Calu3 (cell line): ENCODE data around the gene C1orf21. TPM values are rescaled to one million over a fixed set of nuclear protein-coding genes. Genes with fewer than 3 reads are reported as not detected.

ENCODE experiments used
- BruUV-seq: library from RNA; stranded (reverse); fragments of 400-500 nt; replicated peaks from 2 replicates; lab custom pipeline; 2021; lab: Mats Ljungman, UMichigan
- CTCF ChIA-PET: fragments of 300-600 bp; sonication (Branson Sonifier 250); formaldehyde crosslinking; loops from one replicate; lab custom pipeline; 2022; ENCODE audit warnings: antibody characterized with exemption; lab: Charles Lee
- DNase-seq: peaks from one replicate; pipeline ENCODE4 v3.0.0; 2022
- H3K27ac Mint-ChIP-seq: one replicate; pipeline ENCODE4 v1.8.0; 2022; ENCODE audit warnings: mixed read lengths; ENCODE audit not compliant: unreplicated experiment
- H3K27me3 Mint-ChIP-seq: one replicate; pipeline ENCODE4 v1.8.0; 2022; ENCODE audit warnings: mixed read lengths; ENCODE audit not compliant: unreplicated experiment
- H3K36me3 Mint-ChIP-seq: one replicate; pipeline ENCODE4 v1.8.0; 2022; ENCODE audit warnings: mild to moderate bottlenecking, moderate library complexity, mixed read lengths; ENCODE audit not compliant: insufficient read depth, unreplicated experiment
- H3K4me1 Mint-ChIP-seq: one replicate; pipeline ENCODE4 v1.8.0; 2022; ENCODE audit warnings: mild to moderate bottlenecking, low read depth, mixed read lengths; ENCODE audit not compliant: unreplicated experiment
- H3K4me3 Mint-ChIP-seq: one replicate; pipeline ENCODE4 v1.8.0; 2022; ENCODE audit warnings: mild to moderate bottlenecking, low read depth, moderate library complexity, mixed read lengths; ENCODE audit not compliant: unreplicated experiment
- H3K9me3 Mint-ChIP-seq: one replicate; pipeline ENCODE4 v1.8.0; 2022; ENCODE audit warnings: low read depth, mixed read lengths; ENCODE audit not compliant: unreplicated experiment
- CTCF ChIP-seq: fragments of 200-600 bp; IDR thresholded peaks from one replicate; pipeline ENCODE4 v1.8.0; 2022; ENCODE audit warnings: antibody characterized with exemption; ENCODE audit not compliant: unreplicated experiment
- intact Hi-C: fragments of 100-400 bp; cut with micrococcal nuclease; formaldehyde crosslinking; loops from one replicate; pipeline ENCODE4 v1.10.0; 2022; ENCODE audit not compliant: unreplicated experiment
- total RNA-seq: library from RNA; stranded (reverse); gene quantifications from 2 replicates; pipeline ENCODE4 v1.2.3, GENCODE V29; 2022

Gene C1orf21
- total RNA-seq, 1 experiment from 2014 or later = 20.6 TPM

- no peak for DNase-seq
- no peak overlapping the region for H3K27ac Mint-ChIP-seq
- H3K4me3 Mint-ChIP-seq = no peak overlapping the region
- no peaks in the 10 kb centered on the region for H3K36me3 Mint-ChIP-seq
- peaks cover 10% of the 10 kb centered on the region for H3K4me1 Mint-ChIP-seq
- TF ChIP-seq CTCF = no peak
- intact Hi-C loops = loop anchor here (1.0 to 5.0 kb wide), 5 partner anchors 71 to 488 kb away; no protein-coding TSS in a partner anchor
- no peaks in the 10 kb centered on the region for H3K27me3 Mint-ChIP-seq
- CTCF ChIA-PET = interaction anchor here (0.5 to 3.8 kb wide), 7 partner anchors 77 to 863 kb away, joined by 3 to 27 read pairs (median 5); partner anchors contain the start of gene C1orf21
- no TSS peak for BruUV-seq
- H3K9me3 Mint-ChIP-seq = no peaks in the 10 kb centered on the region
These were observed 176.0 kb downstream of the C1orf21 start for GRCh38 chr1:184562806-184563205.

GRCh38 chr1:184563308-184563707 lies 176.5 kb downstream of the C1orf21 start:
- Mint-ChIP-seq H3K27me3 (no peaks in the 10 kb centered on the region), H3K4me3 (no peak overlapping the region), H3K36me3 (no peaks in the 10 kb centered on the region), H3K9me3 (no peaks in the 10 kb centered on the region), H3K27ac (no peak overlapping the region), H3K4me1 (peaks cover 15% of the 10 kb centered on the region)
- peak; percentile 29 for TF ChIP-seq CTCF
- DNase-seq = peak; percentile 18
- CTCF ChIA-PET = interaction anchor here (0.7 to 3.8 kb wide), 6 partner anchors 77 to 340 kb away, joined by 3 to 27 read pairs (median 6); partner anchors contain the start of gene C1orf21
- BruUV-seq = no TSS peak
- intact Hi-C loops = loop anchor here (1.0 to 5.0 kb wide), 5 partner anchors 71 to 489 kb away; no protein-coding TSS in a partner anchor

GRCh38 chr1:184567009-184567408 lies 180.2 kb downstream of the C1orf21 start:
- no peak for TF ChIP-seq CTCF
- Mint-ChIP-seq H3K4me1 (peaks cover 18% of the 10 kb centered on the region), H3K9me3 (no peaks in the 10 kb centered on the region), H3K36me3 (no peaks in the 10 kb centered on the region), H3K4me3 (no peak overlapping the region), H3K27me3 (no peaks in the 10 kb centered on the region), H3K27ac (no peak overlapping the region)
- no peak for DNase-seq
- intact Hi-C loops = no loop called here
- no TSS peak for BruUV-seq
- CTCF ChIA-PET = interaction anchor here (0.6 to 1.4 kb wide), 3 partner anchors 10 to 180 kb away, joined by 3 to 9 read pairs (median 7); partner anchors contain the start of gene C1orf21

GRCh38 chr1:184567637-184568036 lies 180.8 kb downstream of the C1orf21 start:
- CTCF ChIA-PET = interaction anchor here (0.6 to 1.4 kb wide), 3 partner anchors 9 to 181 kb away, joined by 3 to 9 read pairs (median 7); partner anchors contain the start of gene C1orf21
- no TSS peak for BruUV-seq
- no peak overlapping the region for H3K4me3 Mint-ChIP-seq
- H3K27ac Mint-ChIP-seq = peak overlapping the region; percentile 21
- intact Hi-C loops = no loop called here
- DNase-seq = no peak
- peaks cover 18% of the 10 kb centered on the region for H3K4me1 Mint-ChIP-seq
- TF ChIP-seq CTCF = no peak
- H3K36me3 Mint-ChIP-seq = no peaks in the 10 kb centered on the region
- no peaks in the 10 kb centered on the region for H3K9me3 Mint-ChIP-seq
- H3K27me3 Mint-ChIP-seq = no peaks in the 10 kb centered on the region
